ENCODE results near the gene CDH4.

Gene CDH4

GRCh38 chr20:61413752-61414151 lies 161.7 kb downstream of the CDH4 start:
- H3K4me3 ChIP-seq (replicated peaks in 1 of 2; ENCODE audit: low read depth in 2 of 2, low read length in 2 of 2): no peak overlapping the region
- no peak for TF ChIP-seq CTCF (IDR thresholded peaks at IDR 0.05; ENCODE audit: low read depth, low read length)
- DNase-seq (ENCODE audit: low read depth in 2 of 2): no peak

GRCh38 chr20:61414455-61414991 lies 162.5 kb downstream of the CDH4 start:
- no peak for TF ChIP-seq CTCF (IDR thresholded peaks at IDR 0.05; ENCODE audit: low read depth, low read length)
- no peak overlapping the region for H3K4me3 ChIP-seq (replicated peaks in 1 of 2; ENCODE audit: low read depth in 2 of 2, low read length in 2 of 2)
- no peak for DNase-seq (ENCODE audit: low read depth in 2 of 2)

GRCh38 chr20:61416546-61416945 lies 164.5 kb downstream of the CDH4 start:
- no peak for DNase-seq (ENCODE audit: low read depth in 2 of 2)
- H3K4me3 ChIP-seq (replicated peaks in 1 of 2; ENCODE audit: low read depth in 2 of 2, low read length in 2 of 2): no peak overlapping the region
- TF ChIP-seq CTCF (IDR thresholded peaks at IDR 0.05; ENCODE audit: low read depth, low read length): no peak

GRCh38 chr20:61417221-61417941 lies 165.3 kb downstream of the CDH4 start:
- TF ChIP-seq CTCF (IDR thresholded peaks at IDR 0.05; ENCODE audit: low read depth, low read length): no peak
- H3K4me3 ChIP-seq (replicated peaks in 1 of 2; ENCODE audit: low read depth in 2 of 2, low read length in 2 of 2): no peak overlapping the region
- no peak for DNase-seq (ENCODE audit: low read depth in 2 of 2)

GRCh38 chr20:61419010-61419409 lies 166.9 kb downstream of the CDH4 start:
- no peak for TF ChIP-seq CTCF (IDR thresholded peaks at IDR 0.05; ENCODE audit: low read depth, low read length)
- no peak overlapping the region for H3K4me3 ChIP-seq (replicated peaks in 1 of 2; ENCODE audit: low read depth in 2 of 2, low read length in 2 of 2)
- no peak for DNase-seq (ENCODE audit: low read depth in 2 of 2)

- no peak for TF ChIP-seq CTCF (IDR thresholded peaks at IDR 0.05; ENCODE audit: low read depth, low read length)
- no peak for DNase-seq (ENCODE audit: low read depth in 2 of 2)
These were observed 167.4 kb downstream of the CDH4 start for GRCh38 chr20:61419501-61419900.

More at GRCh38 chr20:61419501-61419900, 167.4 kb downstream of the CDH4 start:
- no peak overlapping the region for H3K4me3 ChIP-seq (replicated peaks in 1 of 2; ENCODE audit: low read depth in 2 of 2, low read length in 2 of 2)
